Gastrocnemius medialis (tissue), 4 donors: ENCODE results near the gene BICDL1. TPM values are rescaled to one million over a fixed set of nuclear protein-coding genes. Genes with fewer than 3 reads are reported as not detected.

Source experiments
- ATAC-seq, 2 donors: fragments of 150-250 bp; one replicate each; pipeline ENCODE4 v1.9.1; 2016
- DNase-seq, 2 donors: peaks; one replicate each; pipeline ENCODE4 v3.0.0-alpha.2; 2019
- H3K27ac ChIP-seq, 4 donors: fragments of 200-600 bp; sonication (generic); 1 replicate in 1 of 4; 2 replicates in 3 of 4; pipeline ENCODE4 v1.5.1; 2016 to 2018; ENCODE audit warnings: mild to moderate bottlenecking in 2 of 4, moderate library complexity in 1 of 4
- H3K27me3 ChIP-seq, 3 donors: fragments of 200-600 bp; sonication (generic) in 2 of 3; 1 replicate in 1 of 3; 2 replicates in 2 of 3; pipeline versions ENCODE4 v1.5.1 to v1.6.0; 2016 to 2019; ENCODE audit warnings: mild to moderate bottlenecking in 1 of 3, moderate library complexity in 1 of 3
- H3K36me3 ChIP-seq, 2 donors: fragments of 200-600 bp; sonication (generic) in 1 of 2; one replicate each; pipeline ENCODE4 v1.5.1; 2017 to 2018
- H3K4me1 ChIP-seq, 2 donors: fragments of 200-600 bp; sonication (generic) in 1 of 2; one replicate each; pipeline ENCODE4 v1.5.1; 2016 to 2017; ENCODE audit warnings: mild to moderate bottlenecking in 2 of 2
- H3K4me3 ChIP-seq, 4 donors: fragments of 200-600 bp; sonication (generic) in 3 of 4; 1 replicate in 1 of 4; 2 replicates in 3 of 4; pipeline ENCODE4 v1.5.1; 2016 to 2019; ENCODE audit warnings: mild to moderate bottlenecking in 2 of 4
- H3K9me3 ChIP-seq, 3 donors: fragments of 200-600 bp; sonication (generic) in 2 of 3; 1 replicate in 1 of 3; 2 replicates in 2 of 3; pipeline ENCODE4 v1.5.1; 2016 to 2019
- POLR2A ChIP-seq, 2 donors: fragments of 450-650 bp; IDR thresholded peaks; one replicate each; pipeline ENCODE4 v1.6.1; 2017; ENCODE audit warnings: antibody characterized with exemption in 2 of 2, mild to moderate bottlenecking in 2 of 2, moderate library complexity in 2 of 2
- in situ Hi-C, 4 donors: fragments of 200-750 bp; cut with MboI; loops; one replicate each; pipeline versions ENCODE4 v1.15.0 to v1.8.0; 2017; ENCODE audit warnings: low sequenced_read_pairs in 4 of 4
- intact Hi-C: fragments of 100-400 bp; cut with DNase I; formaldehyde crosslinking; loops from one replicate; pipeline ENCODE4 v1.15.1; 2023; ENCODE audit warnings: low total_unique reads
- total RNA-seq, 4 donors: library from RNA; depleted of rRNA; stranded (reverse); fragments of >200 nt; gene quantifications; one replicate each; pipeline versions ENCODE4 v1.1.0 to v1.2.3, GENCODE V29; 2016
- TF ChIP-seq, protein P1 (sequence below), 5 experiments: fragments of 450-650 bp in 3 of 5; fragments of 200-600 bp in 2 of 5; sonication (generic) in 2 of 5; IDR thresholded peaks in 4 of 5; conservative IDR thresholded peaks in 1 of 5; 1 replicate in 4 of 5; 2 replicates in 1 of 5; pipeline ENCODE4 v1.5.1; 2016 to 2019; ENCODE audit warnings: antibody characterized with exemption in 5 of 5, mild to moderate bottlenecking in 3 of 5, moderate library complexity in 3 of 5

The BICDL1 gene
- total RNA-seq, 4 donors from 2014 or later, result 0.93 to 1.4 TPM; not detected in 2

DNA sequence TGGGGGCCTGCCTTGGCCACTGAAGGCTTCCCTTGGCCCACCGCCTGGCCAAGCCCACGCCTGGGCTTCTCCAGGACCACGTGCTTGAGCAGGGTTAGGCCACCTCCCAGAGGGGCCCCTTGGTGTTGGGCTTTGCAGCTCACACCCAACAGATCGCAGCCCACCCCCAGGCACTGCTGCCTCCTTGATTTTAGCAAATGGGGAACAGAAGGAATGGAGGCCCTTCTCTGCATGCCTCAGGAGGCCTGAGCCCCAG, 104.2 kb downstream of the BICDL1 start:
- no peak overlapping the region for H3K27ac ChIP-seq
- no peak overlapping the region for H3K4me3 ChIP-seq
- no peak for ATAC-seq
- intact Hi-C loops (no loop called here), in situ Hi-C loops (no loop called here)
- peaks cover 0 to 29% of the 10 kb centered on the region in 2 donors for H3K36me3 ChIP-seq
- H3K4me1 ChIP-seq, result peaks cover 21 to 24% of the 10 kb centered on the region in 2 donors
- no peaks in the 10 kb centered on the region for H3K9me3 ChIP-seq
- no peaks in the 10 kb centered on the region for H3K27me3 ChIP-seq
- no peak for TF ChIP-seq POLR2A (IDR thresholded peaks at IDR 0.05)
- TF ChIP-seq, protein P1, sequence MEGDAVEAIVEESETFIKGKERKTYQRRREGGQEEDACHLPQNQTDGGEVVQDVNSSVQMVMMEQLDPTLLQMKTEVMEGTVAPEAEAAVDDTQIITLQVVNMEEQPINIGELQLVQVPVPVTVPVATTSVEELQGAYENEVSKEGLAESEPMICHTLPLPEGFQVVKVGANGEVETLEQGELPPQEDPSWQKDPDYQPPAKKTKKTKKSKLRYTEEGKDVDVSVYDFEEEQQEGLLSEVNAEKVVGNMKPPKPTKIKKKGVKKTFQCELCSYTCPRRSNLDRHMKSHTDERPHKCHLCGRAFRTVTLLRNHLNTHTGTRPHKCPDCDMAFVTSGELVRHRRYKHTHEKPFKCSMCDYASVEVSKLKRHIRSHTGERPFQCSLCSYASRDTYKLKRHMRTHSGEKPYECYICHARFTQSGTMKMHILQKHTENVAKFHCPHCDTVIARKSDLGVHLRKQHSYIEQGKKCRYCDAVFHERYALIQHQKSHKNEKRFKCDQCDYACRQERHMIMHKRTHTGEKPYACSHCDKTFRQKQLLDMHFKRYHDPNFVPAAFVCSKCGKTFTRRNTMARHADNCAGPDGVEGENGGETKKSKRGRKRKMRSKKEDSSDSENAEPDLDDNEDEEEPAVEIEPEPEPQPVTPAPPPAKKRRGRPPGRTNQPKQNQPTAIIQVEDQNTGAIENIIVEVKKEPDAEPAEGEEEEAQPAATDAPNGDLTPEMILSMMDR (IDR thresholded peaks at IDR 0.05 in 4 of 5, conservative IDR thresholded peaks at IDR 0.05 in 1 of 5), result no peak
- DNase-seq, result no peak

DNA sequence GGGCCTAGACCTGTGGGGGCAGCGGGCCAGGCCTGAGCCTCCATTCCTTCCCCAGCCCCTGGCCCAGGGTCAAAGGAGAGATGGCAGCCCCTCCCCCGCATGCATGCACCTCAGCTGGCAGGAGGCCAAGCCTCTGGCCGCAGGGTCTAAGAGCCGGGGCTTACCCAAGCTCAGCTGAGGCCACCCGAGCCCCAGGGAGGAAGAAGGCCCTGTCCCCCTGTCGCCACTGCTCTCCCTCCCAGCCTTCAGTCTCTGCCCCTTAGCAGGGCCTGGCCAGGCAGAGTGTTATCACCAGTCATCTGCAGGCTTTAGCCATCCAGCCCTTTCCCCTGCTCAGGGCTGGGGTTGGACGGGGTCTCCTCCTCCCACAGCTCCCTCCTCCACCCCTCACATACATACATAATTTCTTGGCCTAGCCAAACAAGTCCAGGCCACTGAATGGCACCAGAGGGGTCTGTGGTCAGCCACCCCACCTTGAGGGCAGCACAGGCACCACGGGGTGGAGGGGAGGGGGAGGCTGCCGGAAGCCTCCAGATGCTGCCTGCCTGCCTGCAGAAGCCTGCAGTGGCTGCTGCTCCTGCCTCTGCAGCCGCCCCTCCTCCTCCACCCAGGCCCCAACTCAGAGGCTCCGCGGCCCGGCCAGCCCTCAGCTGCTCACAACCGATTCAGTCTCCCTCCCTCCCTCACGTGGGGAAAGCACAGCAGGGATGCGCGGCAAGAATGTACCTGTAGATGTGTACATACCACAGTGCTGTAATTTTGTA, 104.7 kb downstream of the BICDL1 start:
- DNase-seq, result no peak
- H3K9me3 ChIP-seq, result no peaks in the 10 kb centered on the region
- H3K27ac ChIP-seq, result no peak overlapping the region
- H3K36me3 ChIP-seq, result peaks cover 0 to 35% of the 10 kb centered on the region in 2 donors
- H3K4me1 ChIP-seq, result peaks cover 21 to 24% of the 10 kb centered on the region in 2 donors
- in situ Hi-C loops (no loop called here), intact Hi-C loops (no loop called here)
- no peaks in the 10 kb centered on the region for H3K27me3 ChIP-seq
- no peak for ATAC-seq
- TF ChIP-seq POLR2A (IDR thresholded peaks at IDR 0.05), result no peak
- TF ChIP-seq, protein P1 (IDR thresholded peaks at IDR 0.05 in 4 of 5, conservative IDR thresholded peaks at IDR 0.05 in 1 of 5), result no peak
- no peak overlapping the region for H3K4me3 ChIP-seq

- no peak overlapping the region for H3K27ac ChIP-seq
- DNase-seq (no peak), ATAC-seq (no peak)
- no peaks in the 10 kb centered on the region for H3K27me3 ChIP-seq
- TF ChIP-seq, protein P1 (IDR thresholded peaks at IDR 0.05 in 4 of 5, conservative IDR thresholded peaks at IDR 0.05 in 1 of 5), result no peak
- TF ChIP-seq POLR2A (IDR thresholded peaks at IDR 0.05), result no peak
- H3K9me3 ChIP-seq, result no peaks in the 10 kb centered on the region
- H3K4me1 ChIP-seq, result peaks cover 18 to 22% of the 10 kb centered on the region in 2 donors
- H3K4me3 ChIP-seq, result no peak overlapping the region
- intact Hi-C loops (no loop called here), in situ Hi-C loops (no loop called here)
- peaks cover 0 to 36% of the 10 kb centered on the region in 2 donors for H3K36me3 ChIP-seq
Measured at GRCh38 chr12:120094485-120094884, 105.4 kb downstream of the BICDL1 start.

DNA sequence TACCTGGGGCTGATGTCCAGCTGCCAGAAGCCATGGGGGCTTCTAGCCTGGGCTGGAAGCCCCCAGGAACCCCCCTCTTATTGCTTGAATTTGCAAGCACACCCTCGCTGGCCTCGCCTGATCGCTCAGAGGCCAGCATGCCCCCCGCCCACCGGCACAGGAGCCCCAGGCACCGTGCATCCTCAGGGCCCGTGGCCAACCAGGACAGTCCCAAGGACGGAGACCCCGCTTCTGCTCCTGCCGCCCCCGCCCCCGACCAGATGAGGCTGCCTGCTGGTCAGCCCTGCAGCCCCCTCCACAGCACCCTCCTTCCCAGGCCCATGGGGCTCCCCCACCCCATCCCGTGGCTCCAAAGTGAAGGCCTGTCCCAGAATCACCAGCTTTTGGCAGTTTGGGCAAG, 106.3 kb downstream of the BICDL1 start:
- TF ChIP-seq, protein P1 (IDR thresholded peaks at IDR 0.05 in 4 of 5, conservative IDR thresholded peaks at IDR 0.05 in 1 of 5), result no peak
- TF ChIP-seq POLR2A (IDR thresholded peaks at IDR 0.05), result no peak
- DNase-seq, result no peak
- Histone ChIP-seq H3K4me3 (no peak overlapping the region), H3K27ac (no peak overlapping the region), H3K36me3 (peaks cover 0 to 36% of the 10 kb centered on the region in 2 donors), H3K27me3 (no peaks in the 10 kb centered on the region), H3K9me3 (no peaks in the 10 kb centered on the region), H3K4me1 (peaks cover 17 to 22% of the 10 kb centered on the region in 2 donors)
- in situ Hi-C loops (no loop called here), intact Hi-C loops (no loop called here)
- ATAC-seq, result no peak

- Histone ChIP-seq H3K27ac (no peak overlapping the region), H3K4me3 (no peak overlapping the region), H3K4me1 (peaks cover 16 to 22% of the 10 kb centered on the region in 2 donors), H3K27me3 (no peaks in the 10 kb centered on the region), H3K36me3 (peaks cover 0 to 36% of the 10 kb centered on the region in 2 donors), H3K9me3 (no peaks in the 10 kb centered on the region)
- DNase-seq (no peak), ATAC-seq (no peak)
- in situ Hi-C loops (no loop called here), intact Hi-C loops (no loop called here)
- no peak for TF ChIP-seq POLR2A (IDR thresholded peaks at IDR 0.05)
- TF ChIP-seq, protein P1 (IDR thresholded peaks at IDR 0.05 in 4 of 5, conservative IDR thresholded peaks at IDR 0.05 in 1 of 5), result no peak
Measured at GRCh38 chr12:120095736-120096135, 106.7 kb downstream of the BICDL1 start.
